HG03439 (cell line): ENCODE results near the gene SIPA1L3.

ENCODE experiments used
- ATAC-seq: cut with Tn5 transposase; IDR thresholded peaks from one replicate; pipeline ENCODE4 v1.9.1; 2021; ENCODE audit warnings: mild to moderate bottlenecking, moderate library complexity; ENCODE audit not compliant: unreplicated experiment

Gene SIPA1L3

DNA sequence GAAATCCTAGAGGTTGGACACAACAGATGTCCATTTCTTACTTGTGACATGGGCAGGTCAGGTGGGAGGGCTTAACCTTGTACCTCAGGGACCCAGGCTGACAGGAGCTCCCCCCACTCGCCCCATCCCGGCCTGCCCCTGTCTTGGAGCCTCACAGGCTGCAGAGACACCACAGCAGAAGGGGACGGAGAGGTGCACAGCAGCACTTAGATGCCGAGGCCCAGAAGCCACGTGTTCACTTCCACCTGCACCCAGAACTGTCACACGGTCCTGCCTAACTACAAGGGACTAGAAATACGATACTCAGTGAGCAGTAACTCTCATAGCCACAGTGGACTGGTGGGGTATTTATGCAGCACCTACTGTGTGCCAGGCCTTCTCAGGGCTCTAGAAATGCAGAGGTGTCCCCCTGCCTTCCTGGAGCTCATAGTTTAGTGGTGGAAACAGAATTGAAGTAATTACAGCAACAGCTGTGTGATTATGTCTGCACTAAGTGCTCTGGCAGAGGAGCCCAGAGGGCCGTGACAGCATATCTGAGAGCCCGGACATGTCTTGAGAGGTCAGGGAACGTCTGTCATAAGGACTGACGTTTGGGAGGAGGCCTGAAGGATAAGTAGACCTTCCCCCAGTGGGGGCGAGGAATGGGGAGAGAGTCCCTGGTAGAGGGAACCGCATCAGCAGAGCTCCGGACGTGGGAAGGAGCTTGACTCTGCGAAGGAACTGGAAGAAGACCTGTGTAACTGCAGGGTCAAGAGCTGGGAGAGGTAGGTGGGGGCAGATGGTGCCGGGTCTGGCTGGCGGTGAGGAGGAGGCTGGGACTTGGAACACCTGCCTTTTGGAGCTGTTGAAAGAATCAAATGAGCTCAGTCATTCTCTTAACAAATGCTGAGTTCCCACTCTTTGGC lies 130.0 kb downstream of the SIPA1L3 start:
- ATAC-seq, result no peak

DNA sequence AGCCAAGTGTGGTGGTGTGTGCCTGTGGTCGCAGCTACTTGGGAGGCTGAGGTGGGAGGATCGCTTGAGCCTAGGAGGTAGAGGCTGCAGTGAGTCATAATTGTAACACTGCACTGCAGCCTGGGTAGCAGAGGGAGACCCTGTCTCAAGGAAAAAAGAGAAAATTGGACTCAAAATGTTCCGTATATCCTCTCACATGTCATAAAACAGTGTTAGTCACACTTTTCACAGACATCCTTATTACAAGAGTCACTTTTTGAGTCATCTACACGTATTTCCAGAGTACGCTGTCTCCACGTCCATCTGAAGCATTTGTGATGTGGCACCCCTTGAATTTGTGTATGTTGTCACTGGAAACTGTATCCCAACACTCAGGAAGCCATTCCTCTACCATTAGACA lies 133.0 kb downstream of the SIPA1L3 start:
- no peak for ATAC-seq

DNA sequence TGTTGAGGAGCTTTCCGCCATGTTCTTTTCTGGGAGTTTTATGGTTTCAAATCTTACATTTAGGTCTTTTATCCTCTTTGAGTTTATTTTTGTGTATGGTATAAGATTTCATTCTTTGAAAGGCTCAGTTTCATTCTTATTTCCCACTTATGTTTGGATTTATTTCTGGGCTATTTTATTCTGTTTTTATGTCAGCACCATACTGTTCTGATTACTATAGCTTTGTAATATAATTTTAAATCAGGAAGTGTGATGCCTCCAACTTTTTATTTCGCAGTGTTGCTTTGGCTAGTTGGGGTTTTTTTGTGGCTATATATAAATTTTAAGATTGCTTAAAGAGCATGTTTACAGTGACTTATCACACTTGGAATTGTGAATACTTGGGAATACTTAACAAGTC lies 135.1 kb downstream of the SIPA1L3 start:
- ATAC-seq, result no peak

DNA sequence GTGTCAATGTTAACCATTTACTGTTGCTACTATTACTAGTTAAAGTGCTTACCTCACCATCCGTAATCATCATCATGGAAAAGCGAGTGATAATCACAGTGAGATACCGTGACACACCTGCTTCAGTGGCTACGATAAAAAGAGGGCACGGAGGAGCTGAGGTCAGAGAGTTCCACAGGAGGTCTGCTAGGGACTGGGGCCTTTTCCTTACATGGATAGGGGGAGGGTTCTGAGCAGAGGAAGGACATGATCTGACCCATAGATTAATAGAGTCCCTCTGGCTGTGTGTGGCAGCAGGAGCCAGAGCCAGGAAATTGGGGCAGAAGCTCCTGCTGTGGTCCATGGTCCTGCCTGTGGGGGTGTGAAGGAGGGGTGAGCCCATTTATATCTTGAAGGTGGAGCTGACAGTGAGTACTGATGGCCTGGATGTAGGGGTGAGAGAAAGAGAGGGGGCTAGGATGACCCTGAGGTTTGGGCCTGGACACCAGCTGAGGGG lies 136.7 kb downstream of the SIPA1L3 start:
- ATAC-seq, result no peak

DNA sequence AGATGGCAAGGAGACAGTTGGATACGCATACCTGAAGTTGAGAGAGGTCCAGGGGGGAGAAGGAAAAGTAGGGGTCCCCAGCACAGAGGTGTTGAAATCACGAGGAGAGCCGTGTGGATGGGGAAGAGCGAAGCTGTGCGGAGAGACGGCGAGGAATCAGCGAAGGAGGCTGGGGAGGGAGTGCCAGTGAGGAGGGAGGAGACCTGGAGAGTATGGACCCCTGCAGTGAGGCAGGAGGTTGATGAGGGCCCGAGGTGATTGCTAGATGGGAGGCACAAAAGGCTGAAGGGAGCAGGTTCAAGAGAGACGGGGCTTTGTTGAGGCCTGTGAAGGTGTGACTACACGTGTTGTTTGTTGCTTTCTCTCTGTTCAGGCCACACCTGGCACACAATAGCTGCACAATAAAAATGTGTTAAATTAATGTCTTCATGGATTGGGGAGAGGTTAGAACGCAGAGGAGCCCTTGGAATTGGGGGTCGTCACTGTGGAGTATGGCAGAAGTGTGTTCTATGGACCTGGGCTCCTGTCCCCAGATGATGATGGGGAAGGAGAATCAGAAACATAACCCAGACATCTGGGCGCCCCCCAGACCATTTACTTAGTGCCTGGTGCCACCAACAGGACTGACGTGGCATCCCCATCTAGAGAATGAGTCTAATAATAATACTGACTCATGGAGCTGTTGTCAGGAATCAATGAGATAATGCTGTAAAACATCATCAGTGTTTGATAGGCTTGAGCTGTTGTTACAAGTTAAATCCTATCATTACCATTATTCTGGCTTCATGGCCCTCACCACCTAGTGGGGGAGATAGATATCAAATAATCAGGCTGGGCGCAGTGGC lies 137.5 kb downstream of the SIPA1L3 start:
- no peak for ATAC-seq

DNA sequence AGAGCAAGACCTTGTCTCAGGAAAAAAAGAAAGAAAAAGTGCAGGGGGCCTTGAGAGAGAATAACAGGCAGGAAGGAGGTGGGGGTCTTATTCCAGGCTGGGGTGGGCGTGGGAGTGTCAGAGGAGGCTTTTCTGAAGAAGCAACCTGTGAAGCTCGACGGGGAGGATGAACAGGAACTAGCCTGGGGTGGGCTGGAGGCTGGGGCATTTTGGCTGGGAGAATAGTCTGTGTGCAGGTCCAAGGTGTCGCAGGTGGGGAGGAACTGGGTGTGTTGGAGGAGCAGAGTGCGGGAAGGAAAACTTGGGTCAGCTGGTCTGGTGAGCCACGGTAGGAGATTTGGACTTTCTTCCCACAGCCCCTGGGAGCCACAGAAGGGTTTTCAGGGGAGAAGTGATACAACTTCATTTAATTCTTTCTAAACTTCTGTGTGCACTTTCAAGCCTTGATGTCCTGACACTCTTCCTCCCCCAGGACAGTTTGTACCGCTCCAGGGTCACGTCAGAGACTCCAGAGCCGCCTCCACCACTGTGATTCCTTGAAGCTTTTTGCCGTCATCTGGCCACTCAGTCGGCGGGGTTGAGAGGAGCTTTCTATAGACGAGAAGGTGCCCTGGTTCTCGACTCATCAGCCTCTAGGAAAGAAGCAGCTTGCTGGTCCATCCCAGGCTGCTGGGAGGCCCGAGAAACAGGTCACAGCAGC lies 138.7 kb downstream of the SIPA1L3 start:
- ATAC-seq, result no peak

DNA sequence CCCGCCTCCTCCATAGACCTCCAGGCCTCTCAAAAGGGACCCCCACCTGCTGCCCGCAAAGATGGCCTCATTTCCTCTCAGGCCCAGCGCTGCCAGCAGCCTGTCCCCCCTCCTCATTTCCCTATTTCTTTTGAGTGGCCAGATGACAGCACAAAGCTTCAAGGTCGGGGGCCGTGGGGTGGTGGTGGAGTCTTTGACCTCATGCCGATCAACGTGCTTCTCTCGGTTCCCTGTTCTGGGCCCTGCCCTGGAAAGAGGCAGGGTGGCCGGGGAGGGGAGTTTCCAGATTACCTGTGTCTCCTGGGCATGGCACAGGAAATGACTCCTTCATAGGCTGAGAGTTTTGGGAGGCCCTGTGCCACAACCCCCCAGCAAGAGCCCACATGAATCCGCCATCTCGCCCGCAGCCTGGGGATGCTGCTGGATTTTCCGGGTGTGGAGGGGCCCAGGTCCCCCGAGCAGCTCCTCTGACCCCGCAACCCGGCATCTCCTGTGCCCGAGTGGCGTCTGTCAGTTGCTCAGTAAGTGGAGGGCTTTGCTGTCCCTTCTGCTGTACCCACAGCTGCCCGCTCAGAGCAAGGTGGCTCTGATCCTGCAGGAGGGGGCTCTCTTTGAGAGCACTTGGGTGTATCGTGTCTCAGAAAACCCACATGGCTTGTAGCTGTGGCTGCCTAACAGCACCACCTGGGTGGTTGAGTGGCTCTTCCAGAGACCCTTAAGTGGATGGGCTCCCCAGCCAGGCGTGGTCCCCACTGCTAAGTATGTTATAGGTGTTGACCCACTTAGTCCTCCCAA lies 139.4 kb downstream of the SIPA1L3 start:
- ATAC-seq, result no peak

DNA sequence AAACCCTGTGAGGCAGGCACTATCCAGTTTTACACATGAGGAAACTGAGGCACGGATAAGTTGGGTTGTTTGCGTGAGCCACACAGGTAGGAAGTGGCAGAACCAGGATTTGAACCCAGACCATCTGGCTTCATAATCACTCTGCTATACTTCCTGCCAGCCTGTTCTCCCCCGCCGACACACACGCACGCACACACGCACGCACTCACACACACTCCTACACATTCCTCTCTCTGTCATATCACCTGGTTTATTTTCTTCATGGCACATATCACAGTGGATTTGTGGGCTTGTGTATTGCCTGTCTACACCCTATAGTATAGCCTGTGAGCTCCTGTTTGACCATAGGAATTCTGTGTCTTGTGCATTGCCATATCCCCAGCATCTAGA lies 140.0 kb downstream of the SIPA1L3 start:
- no peak for ATAC-seq

DNA sequence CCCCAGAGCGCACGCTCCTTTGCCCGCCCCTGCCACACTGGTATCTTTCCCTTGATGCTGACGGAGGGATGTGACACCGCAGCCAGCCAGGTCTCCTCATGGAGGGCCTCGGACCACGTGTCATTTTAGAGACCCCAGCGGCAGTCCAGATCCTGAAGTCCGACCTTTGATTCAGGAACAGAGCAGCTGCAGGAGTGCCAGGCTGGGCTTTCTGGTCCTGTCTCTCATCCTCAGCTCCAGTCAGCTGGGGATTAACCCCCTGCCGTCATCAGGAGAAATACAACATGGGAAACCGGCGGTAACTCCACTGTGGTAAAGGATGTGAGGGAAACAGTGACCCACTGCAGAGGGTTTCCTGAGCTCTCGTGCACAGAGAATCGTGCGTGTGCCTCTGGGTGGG lies 140.6 kb downstream of the SIPA1L3 start:
- no peak for ATAC-seq

DNA sequence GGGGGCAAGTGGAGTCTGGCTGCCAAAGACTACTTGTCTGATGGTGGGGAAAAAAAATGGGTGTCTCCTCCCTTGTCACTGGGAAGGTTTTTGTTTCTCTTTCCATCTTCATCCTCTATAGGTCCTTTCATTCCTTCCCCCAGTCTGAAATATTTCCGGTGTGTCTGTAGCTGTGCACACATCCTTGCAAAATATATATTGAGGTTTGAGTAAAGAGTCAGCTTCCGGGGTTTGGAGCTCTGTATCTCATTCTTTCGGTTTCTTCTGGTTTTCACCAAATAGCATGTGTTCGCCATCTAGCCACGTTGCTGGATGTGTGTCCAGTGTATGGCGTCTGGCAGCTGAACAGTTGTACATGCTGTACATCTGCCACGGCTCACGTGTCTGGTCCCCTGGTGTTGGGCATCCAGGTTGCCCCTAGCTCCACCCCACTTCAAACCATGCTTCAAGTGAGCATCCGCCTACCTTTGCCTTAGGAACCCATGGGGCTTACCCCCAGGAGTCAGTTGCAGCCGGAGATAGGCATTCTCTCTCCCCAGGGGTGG lies 142.2 kb downstream of the SIPA1L3 start:
- peak; percentile 40 for ATAC-seq

DNA sequence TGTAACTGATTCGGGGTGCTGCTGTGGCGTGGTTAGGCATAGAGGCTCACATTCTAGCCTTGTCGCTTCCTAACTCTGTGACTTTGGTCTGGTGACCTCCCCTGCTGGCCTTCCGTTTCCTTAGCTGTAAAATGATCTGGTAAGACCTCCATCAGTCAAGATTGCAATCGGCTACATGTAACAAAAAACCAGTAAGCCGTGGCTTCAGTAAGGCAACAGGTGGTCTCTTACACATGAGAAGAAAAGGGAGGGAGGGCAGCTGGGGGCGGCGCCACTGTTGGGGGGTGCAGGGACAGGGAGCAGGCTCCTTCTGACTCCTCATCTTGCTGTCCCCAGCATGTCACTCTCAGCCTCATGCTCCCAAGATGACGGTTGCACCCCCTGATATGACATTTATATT lies 148.0 kb downstream of the SIPA1L3 start:
- no peak for ATAC-seq

DNA sequence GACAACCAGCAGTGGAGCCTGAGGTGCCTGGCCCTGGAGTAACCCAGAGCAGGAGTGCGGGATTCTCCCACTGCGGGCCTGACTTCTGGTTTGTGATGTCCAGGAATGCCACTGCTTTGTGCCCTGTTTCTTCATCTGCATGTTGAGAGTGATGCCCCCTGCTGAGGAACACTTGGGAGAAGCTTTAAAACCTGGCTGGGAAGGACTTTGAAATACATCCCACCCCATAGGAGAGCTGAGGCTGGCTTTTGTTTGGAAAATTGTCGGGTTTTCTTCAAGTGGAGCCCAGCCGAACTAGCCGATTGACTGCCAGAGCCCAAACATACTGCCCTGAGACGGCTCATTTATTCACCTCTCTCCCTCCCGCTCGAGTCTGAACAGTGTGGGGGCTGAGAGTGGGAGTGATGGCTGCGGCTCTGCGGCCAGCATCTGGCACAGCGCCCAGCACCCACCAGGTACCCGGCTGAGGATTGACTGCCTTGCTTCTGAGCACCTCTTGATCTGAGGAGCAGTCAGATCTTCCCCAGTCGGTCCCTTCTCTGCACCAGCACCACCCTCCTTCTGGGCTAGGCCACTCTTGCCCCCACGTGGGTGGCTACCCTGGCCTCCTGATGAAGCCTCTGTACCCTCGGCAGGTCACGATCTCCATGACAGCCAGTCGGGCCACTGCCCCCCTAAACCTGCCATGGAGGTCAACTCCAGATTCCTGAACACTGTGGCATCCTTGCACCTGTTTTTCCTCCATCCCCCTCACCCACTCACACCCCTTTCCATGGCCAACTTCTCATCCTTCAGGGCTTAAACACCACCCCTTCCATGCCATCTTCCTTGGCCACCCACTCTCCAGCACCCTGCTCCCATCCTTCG lies 148.9 kb downstream of the SIPA1L3 start:
- no peak for ATAC-seq

DNA sequence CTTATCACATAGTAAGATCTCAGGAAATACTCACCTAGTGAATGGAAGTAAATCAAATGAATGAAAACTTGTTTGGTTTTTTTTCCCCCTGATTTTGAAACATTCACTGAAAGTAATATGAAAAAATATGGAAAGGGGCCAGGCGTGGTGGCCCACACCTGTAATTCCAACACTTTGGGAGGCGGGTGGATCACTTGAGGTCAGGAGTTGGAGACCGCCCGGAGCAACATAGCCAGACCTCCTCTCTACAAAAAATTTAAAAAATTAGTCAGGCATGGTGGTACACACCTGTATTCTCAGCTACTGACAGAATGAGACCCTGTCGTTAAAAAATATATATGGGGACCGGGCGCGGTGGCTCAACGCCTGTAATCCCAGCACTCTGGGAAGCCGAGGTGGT lies 149.6 kb downstream of the SIPA1L3 start:
- no peak for ATAC-seq

DNA sequence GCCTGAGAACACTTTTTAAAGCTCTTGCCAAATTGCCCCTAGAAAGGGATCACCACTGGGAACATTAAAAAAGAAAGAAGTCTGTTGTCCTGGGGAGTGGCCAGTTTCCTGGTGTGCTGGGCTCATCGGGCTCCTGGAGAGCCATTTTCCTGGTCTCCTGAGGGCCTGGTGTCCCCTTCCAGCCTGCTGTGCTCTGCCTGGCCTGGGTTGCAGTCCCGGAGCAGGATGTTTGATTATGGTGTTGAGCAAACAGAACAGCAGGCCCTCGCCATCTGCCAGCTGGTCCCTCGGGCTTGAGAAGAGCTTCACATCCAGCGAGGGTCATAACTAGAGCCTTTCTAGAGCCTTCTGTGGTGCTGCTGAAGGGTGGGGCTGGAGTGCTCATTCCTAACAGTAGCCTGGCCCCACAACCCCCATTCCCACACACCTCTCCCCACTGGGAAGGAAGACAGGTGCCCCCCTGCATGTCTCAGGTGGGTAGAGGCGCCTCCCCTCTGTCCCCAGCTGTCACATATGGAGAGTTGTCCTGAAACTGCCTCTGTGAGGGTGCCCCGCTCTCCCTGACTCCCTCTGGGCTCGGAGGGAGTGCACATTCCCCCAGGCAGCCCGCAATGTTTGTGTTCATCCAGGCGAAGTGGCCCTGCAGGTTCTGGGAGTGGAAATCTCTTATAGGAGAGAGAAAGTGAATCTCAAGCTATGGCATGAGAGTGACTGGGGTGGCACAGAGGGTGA lies 151.1 kb downstream of the SIPA1L3 start:
- ATAC-seq, result no peak

DNA sequence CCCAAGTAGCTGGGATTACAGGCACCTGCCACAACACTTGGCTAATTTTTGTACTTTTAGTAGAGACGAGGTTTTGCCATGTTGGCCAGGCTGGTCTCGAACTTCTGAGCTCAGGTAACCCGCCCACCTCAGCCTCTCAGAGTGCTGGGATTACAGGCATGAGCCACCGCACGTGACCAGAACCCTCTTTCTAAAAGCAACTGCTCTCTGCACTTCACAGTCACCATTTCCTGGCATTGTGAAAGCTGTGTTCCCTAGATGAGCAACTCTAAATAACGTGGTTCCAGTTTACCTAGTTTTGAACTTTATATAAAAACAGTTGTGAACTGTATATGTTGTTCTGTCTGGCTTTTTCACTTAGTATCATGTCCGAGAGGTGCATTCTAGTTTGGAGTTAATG lies 152.9 kb downstream of the SIPA1L3 start:
- ATAC-seq, result no peak

DNA sequence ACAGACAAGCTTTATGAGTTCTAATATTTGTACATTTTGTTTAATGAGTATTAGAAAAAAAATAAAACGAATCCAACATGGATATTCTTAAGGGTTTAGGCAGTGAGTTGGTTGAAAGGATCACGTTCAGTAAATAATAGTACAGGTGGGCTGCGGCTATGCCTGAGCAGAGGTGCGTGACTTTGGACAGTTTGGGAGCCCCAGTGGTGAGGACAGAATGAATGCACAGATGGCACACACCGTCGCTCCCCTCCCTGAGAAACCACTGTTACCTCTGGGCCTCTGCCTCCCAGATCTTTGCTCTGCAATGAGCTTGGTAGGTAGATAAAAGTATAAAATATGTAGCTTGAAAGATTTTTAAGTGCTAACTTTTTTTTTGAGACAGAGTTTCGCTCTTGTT lies 153.3 kb downstream of the SIPA1L3 start:
- no peak for ATAC-seq

DNA sequence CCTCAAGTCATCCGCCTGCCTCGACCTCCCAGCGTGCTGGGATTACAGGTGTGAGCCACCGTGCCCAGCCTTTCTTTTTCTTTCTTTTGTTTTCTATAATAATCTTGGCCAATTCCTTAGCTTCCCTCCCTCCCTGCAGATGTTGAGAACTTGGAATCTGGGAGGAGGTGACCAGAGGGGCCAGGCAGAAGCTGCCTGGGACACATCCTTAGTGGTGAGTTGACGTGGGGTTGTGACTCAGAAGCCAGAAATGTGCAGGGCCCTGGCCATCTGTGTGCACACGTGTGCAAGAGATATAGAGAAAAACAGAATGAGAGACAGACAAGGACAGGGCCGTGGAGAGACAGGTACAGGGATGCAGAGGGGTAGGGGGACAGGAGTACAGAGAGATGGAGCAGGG lies 154.3 kb downstream of the SIPA1L3 start:
- no peak for ATAC-seq

DNA sequence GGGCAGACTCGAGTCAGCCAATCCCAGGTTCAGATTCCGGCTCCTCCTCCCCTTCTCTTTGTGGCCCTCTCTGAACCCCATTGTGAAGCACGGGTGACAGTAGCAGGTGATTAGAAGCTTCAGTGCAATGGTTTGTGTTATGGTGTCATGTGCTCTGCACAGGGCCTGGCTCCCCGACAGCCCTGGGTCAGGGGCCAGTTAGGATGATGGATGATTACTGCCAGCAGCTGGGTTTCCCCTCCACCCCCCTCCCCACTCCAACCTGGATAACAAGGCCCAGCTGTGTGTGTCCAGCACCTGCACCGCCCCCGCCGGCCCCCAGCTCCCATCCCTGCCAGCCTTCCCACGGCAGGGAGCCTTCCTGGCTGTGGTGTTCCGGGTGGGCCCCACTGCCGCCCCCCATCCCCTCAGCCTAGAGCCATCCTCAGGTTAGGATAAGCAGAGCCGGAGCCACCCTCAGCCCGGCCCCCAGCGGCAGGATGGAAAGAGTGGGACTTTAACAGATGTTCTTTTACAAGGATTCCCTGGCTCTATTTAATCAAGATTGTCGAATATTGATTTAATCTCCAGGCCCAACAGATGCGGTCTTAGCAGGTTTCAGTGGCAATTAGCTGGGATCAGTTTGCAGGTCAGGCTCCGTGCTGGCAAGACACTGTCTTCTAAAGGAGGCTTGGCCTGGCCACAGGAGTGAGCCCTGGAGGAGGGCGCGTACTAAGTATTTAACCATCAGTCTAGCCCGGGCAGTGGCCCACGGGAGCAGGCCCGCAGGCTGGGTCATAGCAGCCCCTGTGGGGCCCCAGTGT lies 156.2 kb downstream of the SIPA1L3 start:
- no peak for ATAC-seq
